ENCODE measurements around the gene ITFG2.

Gene ITFG2

DNA sequence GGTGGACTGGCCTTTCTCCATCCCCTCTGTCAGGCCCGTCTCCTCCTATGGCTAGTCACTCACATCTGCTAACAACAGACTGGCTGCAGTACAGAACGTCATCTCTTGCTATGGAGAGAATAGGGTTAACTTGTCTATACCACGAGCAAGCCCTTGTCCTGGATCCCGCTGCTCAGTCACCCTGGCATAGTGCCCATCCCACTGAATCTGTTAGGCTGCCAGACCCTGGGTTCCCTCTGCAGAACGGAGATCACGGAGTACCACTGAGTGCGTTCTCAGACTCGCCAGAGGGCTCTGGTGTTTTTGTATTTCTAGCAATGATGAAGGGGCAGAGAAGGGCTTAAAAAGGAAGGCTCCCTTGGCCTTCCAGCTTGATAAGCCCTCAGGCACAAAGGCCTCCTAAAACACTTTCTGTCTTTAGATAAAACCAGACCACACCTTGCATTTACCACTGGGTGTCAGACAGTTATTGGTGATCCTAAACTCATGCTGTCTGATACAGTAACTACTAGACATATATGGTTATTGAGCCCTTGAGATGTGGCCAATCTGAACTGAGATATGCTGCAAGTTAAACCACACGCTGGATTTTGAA, 28.7 kb downstream of the ITFG2 start:
- Histone ChIP-seq H2AFZ (ENCODE audit: low read length) (no peak overlapping the region), H3K36me3 (ENCODE audit: insufficient read depth, low read length) (no peaks in the 10 kb centered on the region), H3K79me2 (ENCODE audit: insufficient read depth, low read length) (no peaks in the 10 kb centered on the region), H3K4me1 (ENCODE audit: insufficient read depth, low read length, severe bottlenecking) (peaks cover 1% of the 10 kb centered on the region), H3K9ac (ENCODE audit: low read length) (no peak overlapping the region), H3K9me3 (ENCODE audit: low read length) (no peaks in the 10 kb centered on the region), H3K4me3 (ENCODE audit: low read depth, low read length, poor library complexity, severe bottlenecking) (no peak overlapping the region), H3K27me3 (ENCODE audit: insufficient read depth, low read length) (no peaks in the 10 kb centered on the region), H3K9me2 (ENCODE audit: low read depth, low read length) (no peaks in the 10 kb centered on the region), H3K27ac (ENCODE audit: low read depth, low read length, poor library complexity, severe bottlenecking) (no peak overlapping the region), H4K20me1 (ENCODE audit: insufficient read depth, low read length) (no peaks in the 10 kb centered on the region), H3K4me2 (ENCODE audit: low read length) (no peak overlapping the region), H3F3A (ENCODE audit: insufficient read depth, low read length) (no peaks in the 10 kb centered on the region)
- TF ChIP-seq EZH2 (IDR thresholded peaks at IDR 0.05; ENCODE audit: borderline replicate concordance, low read length), result no peak
- TF ChIP-seq, protein P1, sequence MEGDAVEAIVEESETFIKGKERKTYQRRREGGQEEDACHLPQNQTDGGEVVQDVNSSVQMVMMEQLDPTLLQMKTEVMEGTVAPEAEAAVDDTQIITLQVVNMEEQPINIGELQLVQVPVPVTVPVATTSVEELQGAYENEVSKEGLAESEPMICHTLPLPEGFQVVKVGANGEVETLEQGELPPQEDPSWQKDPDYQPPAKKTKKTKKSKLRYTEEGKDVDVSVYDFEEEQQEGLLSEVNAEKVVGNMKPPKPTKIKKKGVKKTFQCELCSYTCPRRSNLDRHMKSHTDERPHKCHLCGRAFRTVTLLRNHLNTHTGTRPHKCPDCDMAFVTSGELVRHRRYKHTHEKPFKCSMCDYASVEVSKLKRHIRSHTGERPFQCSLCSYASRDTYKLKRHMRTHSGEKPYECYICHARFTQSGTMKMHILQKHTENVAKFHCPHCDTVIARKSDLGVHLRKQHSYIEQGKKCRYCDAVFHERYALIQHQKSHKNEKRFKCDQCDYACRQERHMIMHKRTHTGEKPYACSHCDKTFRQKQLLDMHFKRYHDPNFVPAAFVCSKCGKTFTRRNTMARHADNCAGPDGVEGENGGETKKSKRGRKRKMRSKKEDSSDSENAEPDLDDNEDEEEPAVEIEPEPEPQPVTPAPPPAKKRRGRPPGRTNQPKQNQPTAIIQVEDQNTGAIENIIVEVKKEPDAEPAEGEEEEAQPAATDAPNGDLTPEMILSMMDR (IDR thresholded peaks at IDR 0.05; ENCODE audit: low read length), result no peak

DNA sequence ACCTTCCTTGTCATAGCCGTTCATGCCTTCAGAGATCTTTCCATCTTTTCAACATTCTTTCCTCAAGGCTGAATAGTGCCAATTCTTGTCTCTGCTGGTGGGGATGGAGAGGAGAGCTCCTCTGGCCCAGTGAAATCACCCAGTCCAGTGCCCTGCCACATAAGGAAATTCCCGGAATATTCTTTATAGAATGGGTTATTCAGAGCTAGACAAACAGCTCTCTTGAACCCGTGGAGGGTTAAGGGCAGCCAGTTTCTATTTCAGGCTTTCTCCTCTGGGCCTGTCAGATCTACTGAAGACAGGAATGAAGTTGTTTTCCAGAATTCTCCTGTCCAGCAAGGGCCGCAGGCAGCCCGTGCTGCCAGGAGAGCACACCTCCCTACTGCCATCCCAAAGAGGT, 30.5 kb downstream of the ITFG2 start:
- H3K27ac ChIP-seq (ENCODE audit: low read depth, low read length, poor library complexity, severe bottlenecking), result no peak overlapping the region
- H4K20me1 ChIP-seq (ENCODE audit: insufficient read depth, low read length), result no peaks in the 10 kb centered on the region
- no peaks in the 10 kb centered on the region for H3K9me2 ChIP-seq (ENCODE audit: low read depth, low read length)
- H3F3A ChIP-seq (ENCODE audit: insufficient read depth, low read length), result no peaks in the 10 kb centered on the region
- no peak overlapping the region for H3K9ac ChIP-seq (ENCODE audit: low read length)
- no peaks in the 10 kb centered on the region for H3K9me3 ChIP-seq (ENCODE audit: low read length)
- H3K36me3 ChIP-seq (ENCODE audit: insufficient read depth, low read length), result no peaks in the 10 kb centered on the region
- no peak overlapping the region for H2AFZ ChIP-seq (ENCODE audit: low read length)
- H3K4me2 ChIP-seq (ENCODE audit: low read length), result no peak overlapping the region
- H3K27me3 ChIP-seq (ENCODE audit: insufficient read depth, low read length), result no peaks in the 10 kb centered on the region
- no peaks in the 10 kb centered on the region for H3K4me1 ChIP-seq (ENCODE audit: insufficient read depth, low read length, severe bottlenecking)
- no peak overlapping the region for H3K4me3 ChIP-seq (ENCODE audit: low read depth, low read length, poor library complexity, severe bottlenecking)
- TF ChIP-seq, protein P1 (IDR thresholded peaks at IDR 0.05; ENCODE audit: low read length), result no peak
- no peak for TF ChIP-seq EZH2 (IDR thresholded peaks at IDR 0.05; ENCODE audit: borderline replicate concordance, low read length)
- no peaks in the 10 kb centered on the region for H3K79me2 ChIP-seq (ENCODE audit: insufficient read depth, low read length)

DNA sequence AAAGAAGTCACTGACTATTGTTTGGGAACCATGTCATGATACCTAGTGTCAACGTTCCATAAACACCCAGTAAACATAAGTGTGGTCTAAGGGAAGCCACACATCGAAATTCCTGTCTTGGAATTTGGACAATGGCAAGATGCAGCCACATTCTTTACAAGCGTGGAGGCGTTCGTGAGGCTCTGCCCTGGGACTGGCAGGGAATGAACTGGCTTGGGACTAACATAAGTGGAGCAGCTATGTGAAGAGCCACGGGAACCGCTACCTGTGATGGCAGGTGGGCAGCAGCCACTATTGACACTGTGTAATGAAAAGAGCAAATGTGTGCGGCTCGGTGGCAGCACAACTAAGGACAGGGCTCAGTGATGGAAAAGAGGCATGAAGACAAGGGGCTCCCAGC, 32.3 kb downstream of the ITFG2 start:
- TF ChIP-seq, protein P1 (IDR thresholded peaks at IDR 0.05; ENCODE audit: low read length), result no peak
- no peak for TF ChIP-seq EZH2 (IDR thresholded peaks at IDR 0.05; ENCODE audit: borderline replicate concordance, low read length)
- no peak overlapping the region for H3K27ac ChIP-seq (ENCODE audit: low read depth, low read length, poor library complexity, severe bottlenecking)
- no peaks in the 10 kb centered on the region for H3K36me3 ChIP-seq (ENCODE audit: insufficient read depth, low read length)
- no peaks in the 10 kb centered on the region for H3K27me3 ChIP-seq (ENCODE audit: insufficient read depth, low read length)
- no peak overlapping the region for H3K4me3 ChIP-seq (ENCODE audit: low read depth, low read length, poor library complexity, severe bottlenecking)
- no peak overlapping the region for H3K4me2 ChIP-seq (ENCODE audit: low read length)
- no peaks in the 10 kb centered on the region for H3K4me1 ChIP-seq (ENCODE audit: insufficient read depth, low read length, severe bottlenecking)
- H3K9ac ChIP-seq (ENCODE audit: low read length), result no peak overlapping the region
- H2AFZ ChIP-seq (ENCODE audit: low read length), result no peak overlapping the region
- no peaks in the 10 kb centered on the region for H3F3A ChIP-seq (ENCODE audit: insufficient read depth, low read length)
- H4K20me1 ChIP-seq (ENCODE audit: insufficient read depth, low read length), result no peaks in the 10 kb centered on the region
- H3K79me2 ChIP-seq (ENCODE audit: insufficient read depth, low read length), result no peaks in the 10 kb centered on the region
- no peaks in the 10 kb centered on the region for H3K9me3 ChIP-seq (ENCODE audit: low read length)
- H3K9me2 ChIP-seq (ENCODE audit: low read depth, low read length), result no peaks in the 10 kb centered on the region
